GM10847 (cell line): ENCODE data around the gene NPR2.

ENCODE experiments used
- POLR2A ChIP-seq: IDR thresholded peaks from 2 replicates; pipeline ENCODE4 v1.6.1; 2011; ENCODE audit not compliant: insufficient read length; ENCODE audit errors: extremely low read depth

The NPR2 gene

DNA sequence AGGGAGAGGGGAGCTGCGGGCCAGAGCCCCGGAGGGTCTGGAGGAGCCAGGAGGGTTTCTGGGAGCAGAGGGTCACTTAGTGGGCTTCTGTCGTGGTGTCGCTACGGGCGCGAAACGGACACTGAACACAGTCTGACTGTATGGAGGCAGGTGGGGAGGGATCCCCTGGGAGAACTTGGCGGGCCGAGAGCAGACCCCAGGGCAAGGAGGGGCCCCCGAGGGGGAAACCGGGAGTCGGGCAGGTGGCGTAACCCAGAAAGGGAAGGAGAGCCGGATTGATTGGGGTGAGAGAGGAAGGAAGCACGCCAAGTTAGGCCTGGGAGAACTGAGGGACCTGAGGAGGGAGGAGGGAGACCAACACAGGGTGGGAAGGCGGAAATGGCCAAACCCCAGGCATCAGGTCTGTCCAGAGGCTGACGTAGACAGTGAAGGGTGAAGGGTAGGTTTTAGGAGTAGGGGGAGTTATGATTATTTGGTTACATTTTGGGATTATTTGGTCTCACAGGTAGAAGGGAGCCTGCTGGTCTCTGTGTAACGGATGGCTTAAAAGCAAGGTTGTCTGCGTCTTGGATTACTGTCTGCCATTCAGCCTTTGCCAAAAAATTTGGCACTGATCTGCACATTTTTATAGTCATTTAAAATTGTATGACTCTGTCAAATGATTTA lies 34.0 kb upstream of the NPR2 start:
- peak; percentile 23 for TF ChIP-seq POLR2A

DNA sequence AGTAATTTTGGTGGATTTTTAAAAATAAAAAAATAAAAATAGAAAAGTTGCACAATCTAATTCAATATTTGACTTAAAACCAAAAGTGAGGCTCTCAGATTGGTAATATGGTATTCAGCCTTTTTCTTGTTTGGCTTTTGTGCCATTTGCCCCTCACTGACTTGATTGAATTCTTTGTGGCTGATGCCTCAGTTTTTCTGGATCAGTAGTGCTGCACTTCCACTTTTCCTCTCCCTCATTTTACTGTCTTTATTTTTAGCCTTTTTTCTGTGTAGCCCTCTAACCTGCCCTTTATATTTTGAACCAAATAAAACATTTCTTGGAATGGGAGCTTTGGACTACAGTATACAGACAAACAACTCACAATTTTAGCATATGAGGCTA lies 33.5 kb upstream of the NPR2 start:
- TF ChIP-seq POLR2A: no peak

DNA sequence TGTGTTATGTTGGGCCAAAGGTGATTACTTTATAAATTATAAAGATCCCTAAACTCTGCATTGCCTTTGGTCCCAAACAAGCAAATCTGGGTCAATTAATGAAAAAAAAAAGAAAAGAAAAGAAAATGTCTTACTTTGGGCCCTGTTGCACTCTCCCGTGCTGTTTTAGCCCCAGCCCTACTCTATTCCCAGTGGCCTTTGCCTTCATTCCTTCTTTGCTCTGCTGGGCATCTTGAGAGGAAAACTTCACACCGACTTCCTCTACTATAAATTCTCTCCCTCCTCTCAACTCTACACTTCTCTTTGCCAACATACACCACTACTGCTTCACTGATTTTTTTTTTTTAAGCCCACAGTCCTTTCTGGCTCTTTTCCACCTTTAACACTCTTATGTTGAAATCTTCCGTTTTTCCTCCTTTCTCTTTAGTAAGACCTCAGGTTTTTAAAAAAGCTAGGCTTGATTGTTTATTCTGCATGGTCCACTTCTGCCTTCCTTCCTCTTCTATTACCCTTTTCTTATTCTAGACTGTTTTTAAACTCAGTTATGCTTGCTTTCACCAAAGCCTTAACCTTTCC lies 32.8 kb upstream of the NPR2 start:
- TF ChIP-seq POLR2A: no peak

DNA sequence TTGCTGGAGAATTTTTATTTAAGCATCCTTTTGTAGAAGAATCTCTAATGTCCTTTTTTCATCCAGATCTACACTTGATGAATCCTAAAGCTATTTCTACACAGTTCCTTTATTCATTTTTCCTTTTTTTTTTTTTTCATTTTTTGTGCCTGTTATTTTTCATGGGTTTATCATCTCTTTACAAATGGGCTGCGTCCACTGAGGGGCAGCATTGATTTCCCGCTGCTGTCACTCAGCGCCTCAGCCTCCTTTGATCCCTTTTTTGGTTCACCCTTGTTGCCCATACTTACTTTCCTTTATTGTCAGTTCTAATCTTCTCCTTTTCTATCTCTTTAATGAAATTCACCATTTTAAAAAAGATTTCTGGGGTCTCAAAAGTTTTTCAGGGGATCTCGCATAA lies 31.6 kb upstream of the NPR2 start:
- TF ChIP-seq POLR2A: no peak

GRCh38 chr9:35760651-35761050 lies 30.7 kb upstream of the NPR2 start:
- TF ChIP-seq POLR2A: no peak

DNA sequence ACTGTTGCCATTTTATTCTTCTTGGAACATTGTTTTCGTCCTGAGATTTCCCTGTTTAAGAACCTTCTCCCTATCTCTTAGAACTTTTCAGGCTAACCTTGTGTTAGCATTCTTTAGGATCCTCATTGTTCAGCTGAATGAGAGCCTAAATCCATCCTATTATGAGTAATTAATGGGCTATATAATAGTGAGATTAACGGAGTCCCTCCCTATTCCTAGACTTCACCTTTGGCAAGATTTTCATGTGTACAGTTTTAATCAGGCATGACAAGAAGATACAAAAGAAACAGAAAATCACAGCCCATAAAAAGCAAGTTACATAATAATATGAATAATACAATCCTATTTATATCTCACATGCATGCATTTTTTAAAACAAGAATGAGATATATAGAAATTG lies 28.2 kb upstream of the NPR2 start:
- no peak for TF ChIP-seq POLR2A

- TF ChIP-seq POLR2A: no peak
Observed at GRCh38 chr9:35763803-35764202, 27.6 kb upstream of the NPR2 start.

- no peak for TF ChIP-seq POLR2A
Observed at GRCh38 chr9:35766997-35767396, 24.4 kb upstream of the NPR2 start.

DNA sequence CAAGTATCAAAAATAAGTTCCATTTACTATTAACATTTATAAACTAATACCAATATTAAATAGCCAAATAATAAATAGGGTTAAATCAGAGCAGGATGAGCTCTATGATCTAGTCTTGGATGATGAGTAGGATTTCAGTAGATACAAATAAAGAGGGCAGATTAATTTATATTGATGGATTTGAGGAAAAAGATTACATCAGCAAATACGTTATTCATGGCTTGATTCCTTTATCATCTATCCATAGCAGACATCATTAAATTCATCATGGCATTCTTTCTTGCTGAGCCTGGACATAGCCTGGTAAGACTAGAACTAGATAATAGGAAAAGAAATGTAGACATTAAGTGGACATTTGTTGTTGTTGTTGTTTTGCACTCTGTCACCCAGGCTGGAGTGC lies 23.9 kb upstream of the NPR2 start:
- no peak for TF ChIP-seq POLR2A

DNA sequence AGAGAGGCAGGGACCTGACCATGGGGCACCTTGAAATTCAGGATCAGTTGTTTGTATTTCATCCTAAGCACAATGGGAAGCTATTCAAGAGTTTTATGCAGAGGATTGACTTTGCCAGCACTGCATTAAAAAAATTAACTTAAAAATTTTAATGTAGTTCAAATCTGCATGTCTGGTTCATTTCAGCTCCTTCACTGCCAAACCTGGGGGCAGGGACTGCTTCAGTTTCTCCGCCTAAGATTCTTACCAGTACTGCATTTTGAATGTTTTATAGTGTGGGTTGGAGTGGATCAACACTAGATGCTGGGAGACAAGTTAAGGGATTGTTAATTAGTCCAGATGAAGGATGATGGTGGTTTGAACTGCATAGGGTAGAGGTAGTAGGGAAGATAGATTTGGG lies 21.6 kb upstream of the NPR2 start:
- TF ChIP-seq POLR2A: no peak

- TF ChIP-seq POLR2A: no peak
Observed at GRCh38 chr9:35771075-35771433, 20.3 kb upstream of the NPR2 start.

DNA sequence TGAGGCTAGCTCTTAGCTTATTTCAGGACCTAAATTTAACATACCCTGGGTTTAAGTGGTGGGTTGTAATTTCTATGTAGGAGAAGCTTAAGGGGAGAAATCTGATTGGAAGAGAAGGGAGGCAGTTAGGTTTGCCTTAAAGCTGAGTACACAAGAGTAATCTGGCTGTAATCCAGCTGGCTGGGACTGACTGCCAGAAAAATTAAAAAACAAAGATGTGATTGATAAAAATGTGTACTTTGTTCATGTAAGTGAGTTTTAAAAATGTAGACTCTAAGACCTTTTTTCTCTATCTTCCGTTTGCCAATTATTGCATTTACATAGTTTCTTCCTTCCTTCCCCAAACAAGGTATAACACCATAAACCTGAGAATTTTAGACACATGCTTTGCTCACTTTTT lies 19.9 kb upstream of the NPR2 start:
- TF ChIP-seq POLR2A: no peak

GRCh38 chr9:35771943-35772342 lies 19.4 kb upstream of the NPR2 start:
- no peak for TF ChIP-seq POLR2A

DNA sequence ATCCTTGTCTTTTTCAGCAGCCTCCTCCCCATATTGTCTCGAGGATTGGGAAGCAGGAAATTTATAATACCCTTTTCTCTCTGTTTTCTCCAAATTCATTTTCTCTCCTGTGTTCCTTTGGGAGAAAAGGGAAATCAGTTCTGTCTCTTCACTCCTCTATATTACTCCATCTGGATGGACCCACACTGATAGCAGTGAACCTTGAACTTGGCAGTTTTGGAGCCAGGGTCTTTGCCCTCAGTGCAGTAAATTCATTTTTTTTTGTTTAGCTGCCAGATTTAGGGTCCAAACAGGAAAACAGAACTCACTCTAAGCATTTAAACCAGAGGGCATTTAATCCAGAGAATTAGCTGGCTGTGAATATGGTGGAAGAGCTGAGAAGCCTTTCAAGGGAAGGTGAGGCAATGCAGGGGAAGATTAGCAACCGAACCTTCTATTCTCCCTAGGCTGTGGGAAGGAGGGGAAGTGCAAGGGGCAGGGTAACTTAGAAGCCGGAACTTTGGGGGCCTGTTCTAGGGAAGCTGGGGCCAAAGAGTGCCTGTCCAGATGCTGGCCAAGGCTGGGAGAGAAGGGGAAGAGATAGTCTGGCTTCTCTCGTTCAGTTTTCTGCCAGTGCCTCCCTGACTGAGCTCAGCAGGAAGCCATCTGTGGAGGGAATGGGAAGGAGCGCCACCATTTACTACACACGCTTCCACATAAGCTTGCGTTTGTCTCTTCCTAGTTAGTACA lies 16.3 kb upstream of the NPR2 start:
- no peak for TF ChIP-seq POLR2A

- no peak for TF ChIP-seq POLR2A
Observed at GRCh38 chr9:35776018-35776417, 15.4 kb upstream of the NPR2 start.

- TF ChIP-seq POLR2A: no peak
Observed at GRCh38 chr9:35778496-35778895, 12.9 kb upstream of the NPR2 start.

DNA sequence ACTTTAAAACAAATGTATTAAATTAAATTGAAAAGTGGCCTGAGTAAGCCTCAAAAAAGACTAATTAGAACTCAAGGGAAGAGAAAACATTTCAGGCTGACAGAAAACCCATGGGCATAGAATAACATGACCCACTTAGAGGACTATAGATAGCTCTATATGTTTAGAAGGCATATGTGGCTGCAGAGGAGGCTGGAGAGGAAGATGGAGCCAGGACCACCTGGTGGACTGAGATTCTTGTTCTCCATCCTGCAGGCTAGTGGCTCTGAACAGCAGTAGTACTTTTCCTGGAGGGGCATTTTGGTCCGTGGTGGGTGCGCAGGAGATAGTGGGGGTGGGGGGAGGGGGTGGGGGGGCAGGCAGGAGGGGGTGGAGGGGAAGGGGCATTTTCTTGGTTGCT lies 10.3 kb upstream of the NPR2 start:
- TF ChIP-seq POLR2A: no peak

- TF ChIP-seq POLR2A: no peak
Observed at GRCh38 chr9:35783418-35783817, 8.0 kb upstream of the NPR2 start.

DNA sequence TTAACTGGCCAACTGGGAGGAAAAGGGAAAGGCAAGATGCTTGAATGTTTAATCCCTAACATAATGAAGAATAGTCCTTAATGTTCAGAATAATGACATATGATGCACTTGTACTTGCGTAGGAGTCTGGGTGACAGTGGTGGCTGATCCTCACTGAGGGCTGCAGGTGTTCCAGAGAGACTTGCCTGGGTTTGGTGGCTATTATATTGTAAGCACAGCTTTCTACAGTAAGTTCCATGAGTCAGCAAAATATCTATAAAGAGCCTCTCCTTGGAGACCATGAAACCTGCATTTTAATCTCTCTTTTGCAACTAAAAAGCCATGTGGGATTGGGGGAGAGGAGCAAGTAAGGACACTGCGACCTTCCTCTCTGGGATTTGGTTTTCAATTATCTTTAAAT lies 1.9 kb upstream of the NPR2 start:
- no peak for TF ChIP-seq POLR2A
